PC-9 (cell line): ENCODE results near the gene TREH. TPM values are rescaled to one million over a fixed set of nuclear protein-coding genes. Genes with fewer than 3 reads are reported as not detected.

ENCODE experiments used
- BruUV-seq: library from RNA; stranded (reverse); fragments of 400-500 nt; replicated peaks from 2 replicates; lab custom pipeline; 2021; lab: Mats Ljungman, UMichigan
- CTCF ChIA-PET: fragments of 300-600 bp; sonication (Branson Sonifier 250); formaldehyde crosslinking; loops from one replicate; lab custom pipeline; 2022; ENCODE audit warnings: antibody characterized with exemption; lab: Charles Lee
- POLR2A ChIA-PET: fragments of 300-600 bp; sonication (Branson Sonifier 250); formaldehyde crosslinking; loops from one replicate; lab custom pipeline; 2022; ENCODE audit warnings: antibody characterized with exemption; ENCODE audit not compliant: unreplicated experiment; lab: Charles Lee
- DNase-seq, 2 experiments: peaks; one replicate each; pipeline versions ENCODE4 v3.0.0 to v3.0.0-alpha.2; 2015 to 2022; ENCODE audit warnings: mixed read lengths in 1 of 2
- H2AFZ ChIP-seq: fragments of 200-600 bp; sonication (generic); 2 replicates; pipeline ENCODE4 v1.8.1; 2017; ENCODE audit warnings: antibody characterized with exemption
- H3F3A ChIP-seq: fragments of 200-600 bp; sonication (generic); 2 replicates; pipeline ENCODE4 v1.8.1; 2017; ENCODE audit warnings: antibody characterized with exemption, mild to moderate bottlenecking, low read depth; ENCODE audit not compliant: insufficient read depth
- H3K27ac ChIP-seq: fragments of 200-600 bp; sonication (generic); 2 replicates; pipeline ENCODE4 v1.6.1; 2016; ENCODE audit warnings: mixed run types
- H3K27me3 ChIP-seq: fragments of 200-600 bp; sonication (generic); 2 replicates; pipeline ENCODE4 v1.6.1; 2016; ENCODE audit warnings: low read depth, mixed run types; ENCODE audit not compliant: insufficient read depth
- H3K36me3 ChIP-seq: fragments of 200-600 bp; sonication (generic); 2 replicates; pipeline ENCODE4 v1.6.1; 2016; ENCODE audit warnings: low read depth, mixed run types
- H3K4me1 ChIP-seq: fragments of 200-600 bp; sonication (generic); replicated peaks from 2 replicates; pipeline ENCODE4 v1.6.1; 2016; ENCODE audit warnings: mixed run types; ENCODE audit not compliant: insufficient read depth
- H3K4me2 ChIP-seq: fragments of 200-600 bp; sonication (generic); 2 replicates; pipeline ENCODE4 v1.6.1; 2017; ENCODE audit warnings: mixed run types
- H3K4me3 ChIP-seq: fragments of 200-600 bp; sonication (generic); 2 replicates; pipeline ENCODE4 v1.6.1; 2016; ENCODE audit warnings: mixed run types
- H3K79me2 ChIP-seq: fragments of 200-600 bp; sonication (generic); 2 replicates; pipeline ENCODE4 v1.6.1; 2017; ENCODE audit warnings: low read depth, mixed run types
- H3K9me2 ChIP-seq: fragments of 200-600 bp; sonication (generic); 2 replicates; pipeline ENCODE4 v1.8.1; 2017; ENCODE audit warnings: mild to moderate bottlenecking; ENCODE audit not compliant: insufficient read depth
- H3K9me3 ChIP-seq: fragments of 200-600 bp; sonication (generic); 2 replicates; pipeline ENCODE4 v1.8.1; 2016; ENCODE audit warnings: low read depth; ENCODE audit not compliant: insufficient read depth
- H4K20me1 ChIP-seq: fragments of 200-600 bp; sonication (generic); 2 replicates; pipeline ENCODE4 v1.8.1; 2017; ENCODE audit not compliant: insufficient read depth
- CTCF ChIP-seq: fragments of 200-600 bp; sonication (generic); conservative IDR thresholded peaks from 2 replicates; pipeline ENCODE4 v1.6.1; 2017; ENCODE audit warnings: mixed run types, antibody characterized with exemption, mild to moderate bottlenecking, moderate library complexity
- EZH2 ChIP-seq: fragments of 200-600 bp; sonication (generic); IDR thresholded peaks from 2 replicates; pipeline ENCODE4 v1.8.0; 2017; ENCODE audit warnings: antibody characterized with exemption, low read depth
- intact Hi-C: fragments of 100-400 bp; cut with micrococcal nuclease; formaldehyde crosslinking; loops from one replicate; pipeline ENCODE4 v1.10.0; 2022; ENCODE audit not compliant: unreplicated experiment
- total RNA-seq: library from RNA; stranded (reverse); gene quantifications from 2 replicates; pipeline ENCODE4 v1.2.3, GENCODE V29; 2021

TREH gene
- total RNA-seq, 1 experiment from 2014 or later = not detected

GRCh38 chr11:118645066-118645715 lies 34.3 kb downstream of the TREH start:
- Histone ChIP-seq H3F3A (no peaks in the 10 kb centered on the region), H3K27ac (no peak overlapping the region), H3K9me3 (no peaks in the 10 kb centered on the region), H3K4me1 (no peaks in the 10 kb centered on the region; the same call in 1 of the 2 replicates), H3K4me2 (no peak overlapping the region), H3K4me3 (no peak overlapping the region), H3K9me2 (no peaks in the 10 kb centered on the region), H3K36me3 (peaks cover 10% of the 10 kb centered on the region; the same call in 1 of the 2 replicates), H3K27me3 (no peaks in the 10 kb centered on the region), H4K20me1 (peaks cover 4% of the 10 kb centered on the region; the same call in 1 of the 2 replicates), H2AFZ (no peak overlapping the region), H3K79me2 (no peaks in the 10 kb centered on the region)
- TF ChIP-seq CTCF (no peak), EZH2 (no peak)
- POLR2A ChIA-PET = no interaction called here
- no peak for DNase-seq
- CTCF ChIA-PET = no interaction called here
- BruUV-seq = no TSS peak
- intact Hi-C loops = no loop called here

- H3K79me2 ChIP-seq = no peaks in the 10 kb centered on the region
- no peak overlapping the region for H3K4me3 ChIP-seq
- no peak overlapping the region for H2AFZ ChIP-seq
- BruUV-seq = no TSS peak
- ChIA-PET POLR2A (no interaction called here), CTCF (no interaction called here)
- no peak for DNase-seq
- no peak overlapping the region for H3K4me2 ChIP-seq
- H3K36me3 ChIP-seq = peaks cover 10% of the 10 kb centered on the region; the same call in 1 of the 2 replicates
- no peak for TF ChIP-seq CTCF
- TF ChIP-seq EZH2 = no peak
- H3F3A ChIP-seq = no peaks in the 10 kb centered on the region
- intact Hi-C loops = loop anchor here (5.0 kb wide), 1 partner anchor 37 kb away; the partner anchor contains the start of gene PHLDB1
- no peaks in the 10 kb centered on the region; the same call in 1 of the 2 replicates for H3K4me1 ChIP-seq
- H3K27me3 ChIP-seq = no peaks in the 10 kb centered on the region
- no peak overlapping the region for H3K27ac ChIP-seq
- no peaks in the 10 kb centered on the region for H3K9me3 ChIP-seq
- H3K9me2 ChIP-seq = no peaks in the 10 kb centered on the region
- peaks cover 4% of the 10 kb centered on the region; the same call in 1 of the 2 replicates for H4K20me1 ChIP-seq
These were observed 35.0 kb downstream of the TREH start for GRCh38 chr11:118644496-118644895.

GRCh38 chr11:118643995-118644345 lies 35.5 kb downstream of the TREH start:
- Histone ChIP-seq H3K4me3 (no peak overlapping the region), H4K20me1 (peaks cover 4% of the 10 kb centered on the region; the same call in 1 of the 2 replicates), H2AFZ (no peak overlapping the region), H3F3A (no peaks in the 10 kb centered on the region), H3K9me2 (no peaks in the 10 kb centered on the region), H3K27ac (no peak overlapping the region), H3K9me3 (no peaks in the 10 kb centered on the region), H3K4me1 (no peaks in the 10 kb centered on the region; the same call in 1 of the 2 replicates), H3K36me3 (peaks cover 10% of the 10 kb centered on the region; the same call in 1 of the 2 replicates), H3K27me3 (no peaks in the 10 kb centered on the region), H3K4me2 (no peak overlapping the region), H3K79me2 (no peaks in the 10 kb centered on the region)
- TF ChIP-seq CTCF (no peak), EZH2 (no peak)
- no peak for DNase-seq
- CTCF ChIA-PET = no interaction called here
- intact Hi-C loops = loop anchor here (5.0 kb wide), 1 partner anchor 37 kb away; the partner anchor contains the start of gene PHLDB1
- POLR2A ChIA-PET = no interaction called here
- BruUV-seq = no TSS peak
